H1 (cell line): ENCODE measurements around the gene CCDC196. TPM values are rescaled to one million over a fixed set of nuclear protein-coding genes. Genes with fewer than 3 reads are reported as not detected.

Experiments used
- CTCF ChIA-PET: fragments of 300-600 bp; sonication (Branson Sonifier 250); formaldehyde crosslinking; loops from one replicate; lab custom pipeline; 2021; ENCODE audit not compliant: partially characterized antibody; lab: Charles Lee
- POLR2A ChIA-PET: fragments of 300-600 bp; sonication (Branson Sonifier 250); formaldehyde crosslinking; loops from one replicate; lab custom pipeline; 2021; ENCODE audit warnings: inconsistent platforms; ENCODE audit not compliant: partially characterized antibody; lab: Charles Lee
- DNase-seq, 2 experiments: peaks; one replicate each; pipeline versions ENCODE4 v3.0.0 to v3.0.0-alpha.2; 2010 to 2022; ENCODE audit warnings: low spot score in 2 of 2, low read depth in 1 of 2, mixed read lengths in 1 of 2
- FAIRE-seq: peaks from 2 replicates; lab custom pipeline; 2011; peaks lifted over from hg19 to GRCh38; lab: Jason Lieb, UNC
- H2AFZ ChIP-seq: 2 replicates; pipeline ENCODE4 v1.8.1; 2012; ENCODE audit warnings: low read length, inconsistent platforms
- H2AK5ac ChIP-seq: 2 replicates; pipeline ENCODE4 v1.6.1; 2013; ENCODE audit warnings: low read depth, low read length
- H2BK120ac ChIP-seq: replicated peaks from 2 replicates; pipeline ENCODE3; 2013; ENCODE audit warnings: low read depth, low read length, inconsistent platforms
- H2BK12ac ChIP-seq: 2 replicates; pipeline ENCODE4 v1.6.1; 2013; ENCODE audit warnings: low read depth, low read length
- H2BK15ac ChIP-seq: 2 replicates; pipeline ENCODE4 v1.6.1; 2013; ENCODE audit warnings: low read length
- H2BK20ac ChIP-seq: 2 replicates; pipeline ENCODE4 v1.6.1; 2013; ENCODE audit warnings: low read length
- H2BK5ac ChIP-seq: 2 replicates; pipeline ENCODE4 v1.6.1; 2013; ENCODE audit warnings: low read depth, low read length
- H3K14ac ChIP-seq: 2 replicates; pipeline ENCODE4 v1.6.1; 2013; ENCODE audit warnings: inconsistent platforms; ENCODE audit not compliant: insufficient read length
- H3K18ac ChIP-seq: 2 replicates; pipeline ENCODE4 v1.6.1; 2013; ENCODE audit warnings: low read length; ENCODE audit errors: extremely low read depth
- H3K23ac ChIP-seq: 2 replicates; pipeline ENCODE4 v1.6.1; 2013; ENCODE audit warnings: inconsistent platforms; ENCODE audit not compliant: insufficient read length
- H3K23me2 ChIP-seq: 2 replicates; pipeline ENCODE4 v1.6.1; 2013; ENCODE audit warnings: low read depth, low read length
- H3K27ac ChIP-seq: 2 replicates; pipeline ENCODE4 v1.6.1; 2011; ENCODE audit warnings: low read depth, low read length, inconsistent platforms
- H3K27me3 ChIP-seq, 4 experiments: replicated peaks in 1 of 4; 1 replicate in 1 of 4; 2 replicates in 3 of 4; pipeline versions ENCODE4 v1.6.1 to v1.8.1; 2011 to 2013; ENCODE audit warnings: low read length in 3 of 4, mild to moderate bottlenecking in 3 of 4, inconsistent platforms in 2 of 4, mixed read lengths in 2 of 4, moderate library complexity in 1 of 4; ENCODE audit not compliant: control insufficient read depth in 3 of 4, insufficient read depth in 3 of 4; ENCODE audit errors: extremely low read depth in 1 of 4
- H3K36me3 ChIP-seq, 4 experiments: 2 replicates each; pipeline versions ENCODE4 v1.6.1 to v1.8.1; 2011 to 2013; ENCODE audit warnings: mild to moderate bottlenecking in 4 of 4, low read length in 3 of 4, moderate library complexity in 2 of 4, control low read depth in 1 of 4, inconsistent platforms in 1 of 4; ENCODE audit not compliant: insufficient read depth in 4 of 4, control insufficient read depth in 2 of 4
- H3K4ac ChIP-seq: replicated peaks from 2 replicates; pipeline ENCODE3; 2013; ENCODE audit warnings: low read length, low read depth, mixed read lengths, inconsistent platforms; ENCODE audit not compliant: insufficient read length
- H3K4me1 ChIP-seq, 4 experiments: replicated peaks in 1 of 4; 1 replicate in 1 of 4; 2 replicates in 3 of 4; pipeline versions ENCODE4 v1.6.1 to v1.8.1; 2011 to 2013; ENCODE audit warnings: low read length in 3 of 4, inconsistent platforms in 2 of 4, mixed read lengths in 1 of 4; ENCODE audit not compliant: insufficient read depth in 4 of 4, control insufficient read depth in 3 of 4
- H3K4me2 ChIP-seq, 2 experiments: 2 replicates each; pipeline versions ENCODE4 v1.6.1 to v1.8.1; 2011 to 2013; ENCODE audit warnings: low read depth in 2 of 2, low read length in 2 of 2, control low read depth in 1 of 2, inconsistent platforms in 1 of 2, mild to moderate bottlenecking in 1 of 2; ENCODE audit not compliant: insufficient read depth in 1 of 2
- H3K4me3 ChIP-seq, 4 experiments: fragments of 200-600, 300-600 bp in 1 of 4; sonication (generic), shearing (Covaris generic), sonication (Bioruptor Twin) in 1 of 4; 2 replicates each; pipeline versions ENCODE4 v1.5.1 to v1.8.1; 2011 to 2016; ENCODE audit warnings: low read length in 4 of 4, low read depth in 3 of 4, control low read depth in 2 of 4, inconsistent platforms in 2 of 4, mild to moderate bottlenecking in 2 of 4, mixed read lengths in 1 of 4, moderate library complexity in 1 of 4; ENCODE audit not compliant: insufficient read depth in 2 of 4; ENCODE audit errors: extremely low read depth in 1 of 4
- H3K56ac ChIP-seq: replicated peaks from 2 replicates; pipeline ENCODE3; 2013; ENCODE audit warnings: low read depth, mild to moderate bottlenecking, mixed read lengths, low read length, inconsistent platforms; ENCODE audit not compliant: insufficient read length
- H3K79me1 ChIP-seq: 2 replicates; pipeline ENCODE4 v1.6.1; 2013; ENCODE audit warnings: low read depth, low read length, control low read depth
- H3K79me2 ChIP-seq, 2 experiments: 2 replicates each; pipeline versions ENCODE4 v1.6.1 to v1.8.1; 2012 to 2013; ENCODE audit warnings: low read length in 2 of 2, mild to moderate bottlenecking in 2 of 2, inconsistent platforms in 1 of 2; ENCODE audit not compliant: insufficient read depth in 2 of 2, control insufficient read depth in 1 of 2
- H3K9ac ChIP-seq, 4 experiments: replicated peaks in 1 of 4; 1 replicate in 1 of 4; 2 replicates in 3 of 4; pipeline versions ENCODE4 v1.6.1 to v1.8.1; 2011 to 2013; ENCODE audit warnings: low read depth in 3 of 4, low read length in 3 of 4, control low read depth in 2 of 4, mild to moderate bottlenecking in 2 of 4, moderate library complexity in 2 of 4, inconsistent platforms in 1 of 4; ENCODE audit errors: extremely low read depth in 1 of 4
- H3K9me3 ChIP-seq, 2 experiments: 2 replicates each; pipeline versions ENCODE4 v1.6.1 to v1.8.1; 2012 to 2013; ENCODE audit warnings: mild to moderate bottlenecking in 2 of 2, moderate library complexity in 2 of 2, control low read depth in 1 of 2, inconsistent platforms in 1 of 2, low read depth in 1 of 2, low read length in 1 of 2, mixed read lengths in 1 of 2; ENCODE audit not compliant: insufficient read depth in 2 of 2
- H4K20me1 ChIP-seq, 2 experiments: replicated peaks in 1 of 2; 2 replicates each; pipeline versions ENCODE3 to v1.8.1; 2011 to 2013; ENCODE audit warnings: inconsistent platforms in 2 of 2, low read length in 2 of 2, mild to moderate bottlenecking in 1 of 2; ENCODE audit not compliant: insufficient read depth in 2 of 2, control insufficient read depth in 1 of 2
- H4K5ac ChIP-seq: 2 replicates; pipeline ENCODE4 v1.6.1; 2013; ENCODE audit warnings: low read length, low read depth, mixed read lengths, inconsistent platforms; ENCODE audit not compliant: insufficient read length
- H4K8ac ChIP-seq: 2 replicates; pipeline ENCODE4 v1.8.0; 2013; ENCODE audit warnings: mild to moderate bottlenecking, moderate library complexity, low read length, inconsistent platforms; ENCODE audit not compliant: insufficient read depth; ENCODE audit errors: extremely low read depth
- H4K91ac ChIP-seq: replicated peaks from 2 replicates; pipeline ENCODE3; 2013; ENCODE audit warnings: low read length, mixed read lengths, inconsistent platforms; ENCODE audit not compliant: insufficient read length
- ASH2L ChIP-seq: fragments of 200-600, 300-600 bp; sonication (generic); IDR thresholded peaks from one replicate; pipeline ENCODE4 v1.7.1; 2017; ENCODE audit warnings: low read length
- ATF3 ChIP-seq: IDR thresholded peaks from 2 replicates; pipeline ENCODE4 v1.6.1; 2011; ENCODE audit warnings: low read depth, mild to moderate bottlenecking, low read length; ENCODE audit not compliant: insufficient read depth
- BCL11A ChIP-seq, 2 experiments: IDR thresholded peaks; one replicate each; pipeline ENCODE4 v1.6.1; 2011; ENCODE audit warnings: low read depth in 2 of 2, low read length in 2 of 2, mild to moderate bottlenecking in 2 of 2
- CHD2 ChIP-seq: IDR thresholded peaks from 2 replicates; pipeline ENCODE4 v1.6.1; 2012; ENCODE audit warnings: low read length, improper control_type of control experiment
- E2F6 ChIP-seq: IDR thresholded peaks from 2 replicates; pipeline ENCODE4 v1.6.1; 2012; ENCODE audit warnings: inconsistent platforms
- HDAC2 ChIP-seq, 2 experiments: fragments of 300-600 bp in 1 of 2; sonication (generic) in 1 of 2; IDR thresholded peaks; 2 replicates each; pipeline ENCODE4 v1.6.1; 2011 to 2012; ENCODE audit warnings: low read depth in 2 of 2, low read length in 2 of 2, mild to moderate bottlenecking in 2 of 2, moderate library complexity in 2 of 2, borderline replicate concordance in 1 of 2, inconsistent platforms in 1 of 2
- KDM1A ChIP-seq: fragments of 200-600, 300-600 bp; sonication (generic); IDR thresholded peaks from 2 replicates; pipeline ENCODE4 v1.7.1; 2016; ENCODE audit warnings: mild to moderate bottlenecking, low read length, borderline replicate concordance
- RFX5 ChIP-seq: IDR thresholded peaks from 2 replicates; pipeline ENCODE4 v1.6.1; 2011; ENCODE audit warnings: low read depth, low read length, improper control_type of control experiment, borderline replicate concordance
- SAP30 ChIP-seq: fragments of 300-600 bp; sonication (generic); IDR thresholded peaks from 2 replicates; pipeline ENCODE4 v1.7.1; 2012; ENCODE audit warnings: low read length, moderate library complexity, mild to moderate bottlenecking, inconsistent platforms; ENCODE audit not compliant: insufficient read depth, insufficient replicate concordance
- SRF ChIP-seq: IDR thresholded peaks from 2 replicates; pipeline ENCODE4 v1.6.1; 2011; ENCODE audit warnings: mild to moderate bottlenecking, low read depth, low read length, moderate library complexity
- TAF1 ChIP-seq: IDR thresholded peaks from 2 replicates; pipeline ENCODE4 v1.6.1; 2011; ENCODE audit warnings: mild to moderate bottlenecking, low read depth, low read length
- TEAD4 ChIP-seq: IDR thresholded peaks from 2 replicates; pipeline ENCODE4 v1.6.1; 2012; ENCODE audit warnings: low read depth, low read length, inconsistent platforms, mixed read lengths
- WGBS, 2 experiments: shearing (Covaris generic) in 1 of 2; methylation state at CpG; one replicate each; pipeline versions ENCODE4 v1.1.6 to v1.1.7; 2013 to 2015; ENCODE audit warnings: low lambda C conversion rate in 2 of 2, mixed read lengths in 2 of 2, inconsistent platforms in 1 of 2, low coverage in 1 of 2, missing lambda C conversion rate in 1 of 2; ENCODE audit not compliant: insufficient replicate concordance in 2 of 2, insufficient coverage in 1 of 2, insufficient read length in 1 of 2; ENCODE audit errors: extremely low coverage in 1 of 2, missing lambda C conversion rate in 1 of 2; 5-methylcytosine and 5-hydroxymethylcytosine counted together
- polyA plus RNA-seq, 7 experiments: library from polyadenylated mRNA; depleted of rRNA in 3 of 7; stranded (reverse) in 5 of 7; unstranded in 2 of 7; fragments of >200 nt in 5 of 7; fragments of 200-250 nt in 2 of 7; gene quantifications; 1 replicate in 5 of 7; 2 replicates in 1 of 7; 4 replicates in 1 of 7; pipeline versions ENCODE4 v1.2.1 to v1.2.3, GENCODE V29; 2011 to 2013; ENCODE audit warnings: missing spikeins in 2 of 7, mixed read lengths in 2 of 7
- total RNA-seq: library from RNA; stranded (reverse); fragmentation: NEBNext Ultra II Directional; extraction: Animal tissue kit (Norgen Biotek cat#: 25700); gene quantifications from 2 replicates; pipeline ENCODE4 v1.2.1, GENCODE V29; 2021

CCDC196 gene
- total and polyA plus RNA-seq, 2 of the 8 experiments (the other 6 are each of a cell fraction or from before 2014, with no cell fraction given), result not detected

DNA sequence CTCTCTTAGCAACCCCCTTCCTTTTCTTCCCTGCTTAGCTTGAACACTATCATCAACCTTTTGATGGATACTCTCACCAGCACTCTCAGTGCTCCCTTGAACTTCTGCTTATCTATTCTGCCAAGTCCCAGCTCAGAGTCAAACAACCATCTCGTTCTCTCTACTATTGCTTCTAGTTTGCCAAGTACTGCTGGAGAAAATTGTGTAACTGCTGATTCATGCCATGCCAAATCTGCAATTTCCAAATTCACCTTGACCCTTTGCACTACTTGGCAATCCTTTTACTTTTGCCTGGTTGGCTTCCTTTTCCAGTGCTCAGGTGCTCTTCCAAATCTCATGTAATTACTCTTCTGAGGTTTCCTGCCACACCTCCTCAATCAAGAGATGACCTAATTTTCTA is 2.8 kb upstream of the CCDC196 start:
- Histone ChIP-seq H3K4me2 (no peak overlapping the region), H3K27ac (no peak overlapping the region), H3K9me3 (no peaks in the 10 kb centered on the region), H3K23ac (no peak overlapping the region), H3K14ac (no peak overlapping the region), H2BK12ac (no peak overlapping the region), H2BK5ac (no peak overlapping the region), H3K79me1 (no peaks in the 10 kb centered on the region), H3K4me3 (no peak overlapping the region), H4K5ac (no peak overlapping the region), H2AK5ac (no peak overlapping the region), H2BK15ac (no peak overlapping the region), H2AFZ (no peak overlapping the region), H2BK20ac (no peak overlapping the region), H2BK120ac (no peak overlapping the region), H3K23me2 (no peaks in the 10 kb centered on the region), H3K36me3 (no peaks in the 10 kb centered on the region), H3K79me2 (no peaks in the 10 kb centered on the region), H4K8ac (no peak overlapping the region), H4K20me1 (no peaks in the 10 kb centered on the region), H3K9ac (no peak overlapping the region), H4K91ac (no peak overlapping the region), H3K4ac (no peak overlapping the region), H3K27me3 (no peaks in the 10 kb centered on the region), H3K56ac (no peak overlapping the region), H3K4me1 (no peaks in the 10 kb centered on the region), H3K18ac (no peak overlapping the region)
- ChIA-PET POLR2A (interaction anchor here (1.2 kb wide), 1 partner anchor 9 kb away, joined by 3 read pairs; no protein-coding TSS in a partner anchor), CTCF (interaction anchor here (1.0 kb wide), 1 partner anchor 12 kb away, joined by 4 read pairs; no protein-coding TSS in a partner anchor)
- no peak for FAIRE-seq
- WGBS, 2 experiments, result 79% methylated on average over 1 of the region's 1 CpG; no CpG with 5 or more reads in 1 of the 2 experiments
- no peak for DNase-seq
- TF ChIP-seq SRF (no peak), CHD2 (no peak), E2F6 (no peak), ATF3 (no peak), HDAC2 (IDR thresholded peaks at IDR 0.05; ENCODE audit: borderline replicate concordance in 1 of 2, low read depth in 2 of 2, low read length in 2 of 2) (no peak), BCL11A (IDR thresholded peaks at IDR 0.05; ENCODE audit: low read depth in 2 of 2, low read length in 2 of 2) (no peak), SAP30 (no peak), KDM1A (no peak), TAF1 (no peak), ASH2L (no peak), TEAD4 (no peak), RFX5 (no peak)
